HG03432 (cell line): ENCODE measurements around the gene CLCNKB.

ENCODE experiments used
- ATAC-seq: cut with Tn5 transposase; IDR thresholded peaks from one replicate; pipeline ENCODE4 v1.9.1; 2021; ENCODE audit warnings: mild to moderate bottlenecking, moderate library complexity; ENCODE audit not compliant: unreplicated experiment

Gene CLCNKB

DNA sequence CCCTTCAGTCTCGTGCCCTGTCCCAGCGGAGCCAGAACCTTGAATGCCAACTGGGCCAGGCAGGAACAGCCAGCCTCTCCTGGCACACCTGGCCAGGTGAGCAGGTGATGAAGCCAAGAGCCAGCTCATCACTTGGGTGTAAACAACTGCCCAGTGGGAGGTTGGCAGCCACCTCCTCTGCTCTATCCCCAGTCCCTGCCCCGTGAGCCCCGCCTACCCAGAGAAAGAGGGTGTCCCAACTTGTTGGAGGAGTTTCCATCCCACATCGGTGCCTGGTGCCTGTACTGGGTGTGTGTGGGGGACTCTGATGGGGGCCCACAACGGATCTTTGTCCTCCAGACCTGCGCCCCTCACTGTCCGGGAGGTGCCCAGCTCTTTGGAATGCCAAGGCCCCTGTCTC, 47.7 kb downstream of the CLCNKB start:
- ATAC-seq, result no peak

DNA sequence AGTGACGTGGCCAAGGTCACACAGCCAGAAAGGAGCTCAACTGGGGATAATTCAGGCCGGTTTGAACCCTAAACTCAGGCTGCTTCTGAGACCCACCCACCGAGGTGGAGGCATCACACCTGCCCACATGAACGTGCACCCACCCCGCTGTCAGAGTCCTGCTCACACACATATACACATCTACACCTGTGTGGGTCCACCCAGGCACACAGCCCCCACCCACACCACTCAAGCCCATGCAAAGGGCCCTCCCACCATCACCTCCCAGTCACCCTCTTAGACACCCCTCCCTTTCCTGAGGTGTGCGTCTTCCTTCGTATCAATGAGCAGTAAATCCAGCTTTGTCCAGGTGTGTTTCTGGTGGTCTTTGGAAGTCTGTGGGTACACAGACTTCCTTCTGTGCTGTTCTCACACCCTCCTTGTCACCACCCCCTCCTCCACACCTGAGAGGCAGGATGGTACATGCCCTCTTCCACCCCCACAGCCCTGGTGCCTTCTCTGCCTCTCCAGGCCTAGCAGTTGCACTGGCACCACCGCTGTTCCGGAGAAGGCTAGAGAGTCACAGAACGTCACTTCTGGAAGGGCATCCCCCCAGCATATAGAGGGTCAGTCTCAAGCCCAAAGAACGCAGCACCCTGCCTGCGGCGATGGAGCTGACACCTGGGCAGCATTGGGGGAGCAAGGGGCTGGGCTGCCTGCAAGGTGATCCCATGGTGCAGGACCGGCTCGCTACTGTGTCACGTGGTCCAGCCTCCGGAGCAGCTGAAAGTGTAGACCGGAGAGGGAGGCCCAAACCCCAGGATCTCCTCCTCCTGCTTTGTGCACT, 48.7 kb downstream of the CLCNKB start:
- no peak for ATAC-seq

DNA sequence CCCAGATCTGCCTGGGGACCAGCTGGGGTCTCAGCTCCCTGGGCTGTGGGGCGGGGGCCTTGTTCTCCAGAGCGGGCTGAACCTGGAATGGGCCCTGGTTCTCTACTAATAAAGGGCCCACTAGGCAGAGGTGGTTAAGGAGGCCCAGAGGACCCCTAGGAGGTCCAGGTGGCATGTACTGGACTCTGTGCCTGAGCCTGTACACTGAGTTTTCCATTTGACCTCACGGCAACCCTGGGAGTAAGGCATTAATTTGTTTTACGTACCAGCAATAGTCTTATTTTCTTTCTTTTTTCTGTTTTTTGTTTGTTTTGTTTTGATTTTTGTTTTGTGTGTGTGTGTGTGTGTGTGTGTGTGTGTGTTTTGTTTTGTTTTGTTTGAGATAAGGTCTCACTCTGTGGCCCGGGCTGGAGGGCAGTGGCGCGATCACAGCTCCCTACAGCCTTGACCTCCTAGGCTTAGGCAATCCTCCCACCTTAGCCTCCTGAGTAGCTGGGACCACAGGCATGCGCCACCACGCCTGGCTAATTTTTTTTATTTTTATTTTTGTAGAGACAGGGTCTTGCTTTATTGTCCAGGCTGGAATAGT, 49.4 kb downstream of the CLCNKB start:
- no peak for ATAC-seq

DNA sequence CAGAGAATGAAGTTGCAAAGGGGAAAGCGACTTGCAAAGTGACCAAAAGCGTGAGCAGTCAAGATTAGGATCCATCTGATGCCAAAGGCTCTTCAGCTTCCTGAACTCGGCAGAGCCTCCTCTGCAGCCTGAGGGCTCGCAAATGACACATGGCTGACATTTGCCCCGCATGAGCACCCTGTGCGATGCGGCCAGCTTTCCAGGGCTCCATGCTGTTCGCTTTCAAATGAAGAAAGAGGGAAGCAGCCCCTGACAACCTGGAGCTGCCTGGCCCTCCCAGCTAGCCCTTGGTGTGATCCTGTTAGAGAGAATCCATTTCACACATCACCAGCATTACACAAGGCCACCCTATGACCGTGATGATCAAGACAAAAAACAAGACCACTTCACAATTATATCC, 50.0 kb downstream of the CLCNKB start:
- no peak for ATAC-seq

DNA sequence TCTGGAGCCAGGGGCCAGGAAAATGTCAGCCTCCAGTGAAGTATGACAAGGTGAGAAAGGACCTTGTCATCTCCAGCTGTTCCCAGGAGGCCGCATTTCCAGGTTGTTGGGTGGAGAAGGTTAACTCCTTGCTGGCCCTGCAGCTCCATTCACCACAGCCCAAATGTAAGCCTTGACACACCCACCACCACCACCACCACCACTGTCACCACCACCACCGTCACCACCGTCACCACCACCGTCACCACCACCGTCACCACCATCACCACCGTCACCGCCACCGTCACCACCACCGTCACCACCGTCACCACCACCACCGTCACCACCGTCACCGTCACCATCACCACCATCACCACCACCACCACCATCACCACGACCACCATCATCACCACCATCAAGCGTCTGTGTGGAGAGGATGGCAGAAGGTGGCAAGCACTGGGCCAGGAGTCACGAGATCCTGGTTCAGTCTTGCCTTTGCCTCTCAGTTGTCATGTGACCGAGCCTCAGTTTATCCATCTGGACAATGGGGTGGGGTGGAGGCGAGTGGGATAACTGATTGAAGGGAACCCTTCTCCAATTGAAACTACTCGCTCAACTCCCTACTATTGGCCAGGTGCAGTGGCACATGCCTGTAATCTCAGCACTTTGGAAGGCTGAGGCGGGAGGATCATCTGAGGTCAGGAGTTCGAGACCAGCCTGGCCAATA, 51.0 kb downstream of the CLCNKB start:
- ATAC-seq, result no peak

DNA sequence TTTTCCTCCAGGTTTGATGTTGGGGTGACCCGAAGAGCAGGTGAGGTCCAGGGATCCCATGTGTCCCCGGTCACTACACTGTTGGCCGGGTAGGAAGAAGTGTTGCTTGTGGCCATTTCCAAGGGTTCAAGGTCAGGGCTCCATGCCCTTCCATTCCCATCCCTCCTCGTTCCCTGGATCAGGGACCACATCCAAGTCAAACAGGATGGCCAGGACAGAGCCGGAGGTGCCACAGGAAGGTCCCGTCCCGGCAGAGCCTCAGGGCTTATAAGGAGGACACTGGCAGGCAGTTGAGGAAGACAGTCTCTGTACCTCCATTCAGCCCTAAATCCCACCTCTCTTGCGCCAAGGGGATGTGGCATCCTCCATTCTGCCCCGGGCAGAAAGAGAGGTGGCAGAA, 51.9 kb downstream of the CLCNKB start:
- ATAC-seq, result no peak

DNA sequence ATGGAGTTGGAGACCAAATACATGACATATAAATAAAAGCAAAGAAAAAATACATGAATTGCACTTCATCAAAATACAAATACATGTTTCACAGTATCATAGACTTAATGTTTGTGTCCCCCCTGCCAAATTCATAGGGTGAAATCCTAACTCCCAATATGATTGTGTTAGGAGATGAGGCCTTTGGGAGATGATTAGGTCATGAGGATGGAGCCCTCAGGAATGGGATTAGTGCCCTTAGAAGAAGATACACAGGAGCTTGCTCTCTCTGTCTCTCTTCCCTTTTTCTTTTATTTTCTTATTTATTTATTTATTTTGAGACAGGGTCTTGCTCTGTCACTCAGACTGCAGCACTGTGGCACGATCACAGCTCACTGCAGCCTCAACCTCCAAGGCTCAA, 55.8 kb downstream of the CLCNKB start:
- ATAC-seq, result no peak

DNA sequence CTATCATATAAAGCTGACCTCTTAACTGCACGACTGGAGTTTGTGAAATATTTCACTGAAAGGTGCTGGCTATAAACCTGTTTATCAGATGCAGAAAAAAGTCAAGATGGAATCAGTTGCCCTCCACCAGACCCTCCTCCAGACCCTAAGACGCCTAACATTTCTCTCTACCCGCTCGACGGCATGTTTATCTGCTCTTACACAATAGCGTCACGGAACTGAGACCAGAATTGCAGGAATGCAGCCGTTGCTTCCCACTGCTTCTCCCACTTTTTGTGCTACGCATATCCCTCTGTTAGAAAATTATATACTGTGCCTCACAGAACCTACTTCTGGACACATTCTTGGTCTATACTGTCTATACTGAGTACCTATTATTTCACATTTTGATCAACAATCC, 58.0 kb downstream of the CLCNKB start:
- no peak for ATAC-seq
